GM19023 (cell line): ENCODE measurements around the gene SNRPB2.

Experiments
- ATAC-seq: cut with Tn5 transposase; IDR thresholded peaks from one replicate; pipeline ENCODE4 v1.9.1; 2021; ENCODE audit warnings: mild to moderate bottlenecking, moderate library complexity; ENCODE audit not compliant: unreplicated experiment

The SNRPB2 gene

GRCh38 chr20:16785226-16785625 lies 55.4 kb downstream of the SNRPB2 start:
- ATAC-seq: no peak
